ENCODE results near the gene ANKRD2.

GRCh38 chr10:97539523-97540200, 32.9 kb upstream of the ANKRD2 start:
- TF ChIP-seq POLR2A (IDR thresholded peaks at IDR 0.05) (no peak), CTCF (IDR thresholded peaks at IDR 0.05) (no peak)

Data from right lobe of liver (tissue), 4 donors.